Measurements from ENCODE around the gene SPATA13.

GRCh38 chr13:24195626-24196025, 35.1 kb downstream of the SPATA13 start:
- TF ChIP-seq POLR2A (IDR thresholded peaks at IDR 0.05; ENCODE audit: low read length) (no peak), GATA1 (IDR thresholded peaks at IDR 0.05; ENCODE audit: low read depth, low read length) (no peak)

Measured in erythroblast (primary cell).